Measurements from ENCODE around the gene AQP2.

AQP2 gene

DNA sequence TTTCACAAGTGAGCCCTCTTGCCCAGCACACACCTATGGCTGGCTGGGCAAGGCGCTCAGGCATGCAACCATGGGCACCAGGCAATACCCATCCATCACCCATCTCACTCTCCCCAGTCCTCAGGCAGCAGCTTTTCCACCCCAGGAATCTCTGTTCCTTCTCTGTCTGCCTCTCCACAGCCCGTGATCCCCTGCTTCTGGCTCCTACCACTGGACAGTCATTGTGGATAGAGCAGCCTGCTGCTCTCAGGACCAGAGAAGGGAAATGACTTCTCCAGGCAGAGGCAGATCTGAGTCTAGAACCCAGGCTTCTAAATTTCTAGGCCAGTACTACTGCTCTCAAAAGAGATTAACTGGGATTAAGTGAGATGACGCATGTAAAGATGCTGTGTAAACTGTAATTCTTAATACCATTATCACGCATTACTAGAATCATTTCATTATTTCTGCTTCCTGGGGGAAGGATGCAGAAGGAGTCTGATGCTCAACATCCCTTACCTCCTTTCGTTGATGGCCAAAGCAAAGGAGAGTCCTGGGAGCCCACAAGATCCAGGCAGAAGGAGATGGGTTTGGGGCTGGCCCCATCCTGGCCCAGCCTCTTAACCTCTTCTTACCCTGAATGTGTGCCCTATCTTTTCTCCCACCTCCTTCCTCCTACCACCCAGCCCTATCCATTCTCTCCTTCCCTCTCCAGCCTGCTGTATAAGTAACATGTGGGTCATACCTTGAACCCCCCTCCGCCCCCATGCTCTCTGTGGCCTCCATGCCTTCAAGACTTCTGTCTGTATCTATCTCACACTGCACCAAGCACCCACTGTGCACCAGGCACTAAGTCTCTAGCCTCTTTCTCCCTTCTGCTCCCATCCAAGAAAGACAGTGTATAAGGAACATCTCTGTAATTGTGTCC is 6.4 kb downstream of the AQP2 start:
- no peak for DNase-seq

DNA sequence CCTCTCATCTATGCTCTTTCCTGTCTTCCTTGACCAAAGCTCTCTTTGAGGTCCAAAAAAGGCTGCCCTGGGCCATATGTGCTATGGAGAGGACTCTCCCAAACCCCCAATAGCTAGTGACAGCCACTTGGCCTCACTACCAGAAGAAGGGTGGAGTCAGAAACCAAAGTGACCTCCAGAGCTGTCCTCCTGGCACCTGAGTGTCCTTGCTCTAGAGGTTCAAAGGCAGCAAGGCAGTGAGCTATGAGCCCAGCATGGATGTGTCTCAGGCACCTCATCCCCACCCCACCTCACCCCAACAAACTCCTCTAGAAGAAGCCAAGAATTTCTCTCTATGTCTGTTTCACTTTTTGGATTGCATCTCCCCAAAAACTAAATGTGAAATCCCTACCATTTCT is 7.0 kb downstream of the AQP2 start:
- no peak for DNase-seq

DNA sequence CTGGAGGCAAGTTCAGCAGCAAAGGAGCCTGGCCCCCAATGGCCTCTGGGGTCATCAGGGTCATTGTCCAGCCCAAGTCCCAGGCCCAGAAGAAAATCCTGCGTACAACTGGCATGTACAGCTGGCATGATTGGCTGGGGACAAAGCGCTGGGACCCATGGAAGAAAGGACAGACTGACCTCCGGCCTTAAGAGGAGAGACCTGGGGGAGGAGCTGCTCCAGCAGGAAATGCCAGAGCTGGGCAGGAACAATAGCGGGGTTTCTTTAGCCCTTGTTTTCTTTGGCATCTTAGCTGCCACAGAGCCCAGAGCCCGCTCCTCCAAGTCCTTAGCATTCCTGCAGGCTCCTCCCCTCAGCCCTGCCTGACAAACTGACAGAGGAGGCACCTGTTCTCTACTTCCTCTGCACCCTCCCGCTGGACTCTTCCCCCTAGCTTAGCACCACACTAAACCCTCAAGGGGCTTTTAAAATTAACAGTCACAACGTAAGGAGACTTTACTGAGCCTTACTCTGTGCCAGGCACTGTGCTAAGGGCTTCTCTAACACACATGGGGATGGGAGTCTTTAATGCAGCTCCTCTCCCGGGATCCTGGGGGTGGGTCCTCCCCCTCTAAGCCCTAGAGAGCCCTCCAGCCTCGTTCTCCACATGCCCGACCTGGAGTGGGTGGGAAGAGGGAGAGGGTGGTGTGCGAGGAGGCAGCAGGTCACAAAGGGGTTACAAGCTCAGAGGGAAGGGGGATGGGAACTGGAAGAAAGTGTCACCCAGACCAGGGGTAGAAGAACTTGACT is 9.3 kb downstream of the AQP2 start:
- DNase-seq, result no peak

DNA sequence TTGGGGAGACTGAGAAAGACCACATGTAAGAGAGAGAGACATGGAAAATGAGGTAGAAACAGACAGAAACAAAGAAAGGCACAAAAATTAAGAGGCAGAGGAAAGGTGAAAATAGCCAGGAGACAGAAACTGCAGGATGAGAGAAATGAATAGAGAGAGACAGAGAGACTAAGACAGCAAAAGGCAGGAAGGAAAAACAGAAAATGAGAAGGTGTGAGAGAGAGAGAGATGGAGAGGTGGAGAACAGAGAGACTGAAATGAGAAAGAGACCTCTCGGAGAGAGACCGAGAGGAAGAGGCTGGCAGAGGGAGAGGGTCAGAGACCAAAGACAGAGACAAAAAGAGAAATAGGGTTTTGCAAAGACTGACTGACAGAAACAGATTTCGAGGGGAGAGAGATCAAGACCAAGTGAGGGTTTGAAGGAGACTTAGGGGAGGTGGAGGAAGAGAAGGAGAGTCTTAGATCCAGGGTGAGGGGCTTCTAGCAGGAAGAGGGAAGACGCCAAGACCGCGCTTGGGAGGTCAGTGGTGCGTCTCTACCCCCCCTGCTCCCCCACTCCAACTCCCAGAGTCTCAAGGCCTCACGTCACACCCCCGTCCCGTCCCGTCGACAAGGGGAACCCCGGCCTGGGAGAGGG is 10.1 kb downstream of the AQP2 start:
- DNase-seq, result no peak

DNA sequence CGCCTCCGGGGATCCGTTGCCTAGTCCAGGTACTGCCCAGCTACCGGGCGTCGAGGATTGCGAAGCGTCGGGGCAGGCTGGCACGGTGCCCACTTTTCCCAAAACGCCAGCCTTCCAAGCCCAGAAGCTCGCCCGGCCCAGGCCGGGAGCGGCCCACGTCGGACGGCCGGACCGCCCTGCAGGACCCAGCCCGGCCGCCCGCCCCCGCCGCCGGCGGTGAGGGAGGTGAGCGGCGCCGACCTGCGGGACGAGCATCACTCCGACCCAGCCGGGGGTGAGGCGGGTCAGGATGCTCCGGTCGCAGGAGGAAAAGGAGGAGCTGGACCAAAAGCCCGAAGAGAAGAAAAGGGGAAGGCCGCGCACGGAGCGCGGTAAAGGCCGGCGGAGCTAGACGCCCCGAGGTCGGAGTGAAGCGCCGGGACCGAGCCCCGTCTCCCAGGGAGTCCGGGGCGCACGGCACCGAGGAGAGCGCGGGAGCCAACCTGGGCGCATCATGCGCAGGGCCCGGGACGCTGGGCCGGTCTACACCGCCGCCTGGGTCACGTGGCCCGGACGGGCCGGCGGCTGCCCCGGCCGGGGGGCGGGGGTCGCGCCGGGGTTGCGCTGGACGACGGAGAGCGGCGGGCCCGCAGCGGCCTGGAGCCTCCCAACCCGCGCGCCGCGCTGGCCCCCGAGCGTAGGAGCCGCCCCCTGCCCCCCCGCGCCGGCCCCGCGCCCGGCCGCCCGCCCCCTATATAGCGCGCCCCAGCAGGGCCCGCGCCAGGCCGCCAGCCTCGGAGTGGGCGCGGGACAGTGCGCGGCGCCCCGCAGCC is 10.8 kb downstream of the AQP2 start, which contains the start of gene AQP5:
TSS of gene AQP5 (plus strand) at position 762 of the 812 bp plus-strand sequence. CDS start 146 bp downstream, outside the sequence.
- no peak for DNase-seq

DNA sequence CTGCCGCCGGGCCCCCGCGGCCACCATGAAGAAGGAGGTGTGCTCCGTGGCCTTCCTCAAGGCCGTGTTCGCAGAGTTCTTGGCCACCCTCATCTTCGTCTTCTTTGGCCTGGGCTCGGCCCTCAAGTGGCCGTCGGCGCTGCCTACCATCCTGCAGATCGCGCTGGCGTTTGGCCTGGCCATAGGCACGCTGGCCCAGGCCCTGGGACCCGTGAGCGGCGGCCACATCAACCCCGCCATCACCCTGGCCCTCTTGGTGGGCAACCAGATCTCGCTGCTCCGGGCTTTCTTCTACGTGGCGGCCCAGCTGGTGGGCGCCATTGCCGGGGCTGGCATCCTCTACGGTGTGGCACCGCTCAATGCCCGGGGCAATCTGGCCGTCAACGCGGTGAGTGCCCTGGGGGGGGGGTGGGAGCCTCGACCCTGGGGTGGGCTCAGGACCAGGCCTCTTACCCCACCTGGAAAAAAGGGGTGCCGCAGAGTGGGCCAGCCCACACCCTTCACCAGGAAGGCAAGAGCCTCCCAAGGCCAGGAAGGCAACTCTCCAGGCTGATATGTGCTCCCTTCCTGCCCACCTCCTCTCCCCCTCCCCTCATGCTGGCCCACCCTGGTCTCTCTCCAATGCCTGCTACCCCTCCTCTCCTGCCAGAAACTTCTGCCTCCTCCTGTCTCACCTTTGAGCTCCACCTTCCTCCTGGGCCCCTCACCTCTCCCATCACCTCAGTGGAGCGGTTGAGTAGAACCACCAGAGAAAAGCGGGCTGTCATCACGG is 11.6 kb downstream of the AQP2 start:
- no peak for DNase-seq

DNA sequence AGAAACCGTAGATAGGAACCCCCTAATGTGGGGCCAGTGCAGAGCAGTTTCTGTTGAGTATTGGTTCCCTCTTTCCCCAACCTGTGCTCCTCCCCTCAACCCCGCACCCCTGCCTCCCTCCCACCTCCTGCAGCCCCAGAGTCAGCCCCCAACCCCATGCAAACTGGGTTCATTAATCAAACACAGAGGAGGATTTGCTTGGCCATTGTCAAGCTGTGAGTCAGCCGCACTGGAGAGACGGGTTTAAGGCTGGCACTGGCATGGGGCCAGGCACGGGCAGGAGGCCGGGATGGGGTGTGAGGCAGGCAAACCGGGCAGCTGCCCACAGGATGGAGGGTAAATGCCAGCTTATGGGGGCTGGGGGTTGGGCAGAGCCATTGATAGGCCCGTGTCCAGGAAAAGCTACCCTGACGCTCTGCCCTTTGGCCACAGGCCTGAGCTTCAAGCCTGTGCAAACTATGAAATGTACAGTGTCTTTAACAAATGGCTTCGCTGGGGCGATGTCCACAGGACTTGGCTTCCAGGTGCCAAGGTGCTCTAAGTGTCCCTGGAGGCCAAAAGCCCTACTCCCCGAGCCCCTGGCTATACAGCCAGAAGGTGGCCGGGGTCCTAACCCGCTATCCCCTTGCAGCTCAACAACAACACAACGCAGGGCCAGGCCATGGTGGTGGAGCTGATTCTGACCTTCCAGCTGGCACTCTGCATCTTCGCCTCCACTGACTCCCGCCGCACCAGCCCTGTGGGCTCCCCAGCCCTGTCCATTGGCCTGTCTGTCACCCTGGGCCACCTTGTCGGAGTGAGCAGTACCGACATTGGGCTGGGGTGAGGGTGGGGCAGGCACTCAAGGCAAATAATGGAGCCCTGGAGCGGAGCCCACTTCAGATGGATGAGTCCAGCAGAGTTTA is 12.6 kb downstream of the AQP2 start:
- DNase-seq, result no peak

DNA sequence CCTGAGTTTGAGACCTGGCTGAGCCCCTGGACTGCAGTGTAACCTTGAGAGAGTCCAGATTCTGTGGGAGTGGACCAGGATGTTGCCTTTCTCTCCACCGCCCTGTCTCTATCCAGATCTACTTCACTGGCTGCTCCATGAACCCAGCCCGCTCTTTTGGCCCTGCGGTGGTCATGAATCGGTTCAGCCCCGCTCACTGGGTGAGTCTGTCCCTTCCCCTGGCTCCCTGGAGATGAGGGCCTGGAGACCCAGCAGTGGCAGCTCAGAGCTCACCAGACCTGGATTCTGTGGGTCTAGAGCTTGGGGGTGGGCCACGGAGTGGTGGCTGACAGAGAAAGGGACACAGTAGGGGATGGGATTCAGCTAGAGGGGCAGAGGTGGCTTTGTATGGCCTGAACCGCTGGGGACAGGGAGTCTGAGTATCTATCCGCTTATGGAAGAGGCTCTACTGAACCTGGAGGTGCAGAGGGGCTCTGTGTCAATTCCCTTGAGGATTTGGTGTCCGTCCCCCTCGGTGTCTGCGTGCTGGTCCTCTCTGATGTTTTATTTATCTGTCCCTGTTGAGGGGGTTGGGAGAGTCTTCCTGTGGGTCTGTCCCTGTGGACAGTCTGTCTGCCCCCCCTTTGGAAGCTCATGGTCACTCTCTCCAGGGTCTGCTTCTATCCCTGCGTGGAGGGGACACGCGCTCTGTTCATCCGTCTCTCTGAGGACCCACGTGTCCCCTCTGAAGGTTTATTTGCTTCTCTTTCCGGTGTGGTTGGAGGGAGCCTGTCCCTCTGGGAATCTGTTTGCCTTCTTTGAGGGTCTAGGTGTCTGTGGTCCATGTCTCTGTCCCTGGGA is 13.7 kb downstream of the AQP2 start:
- no peak for DNase-seq

DNA sequence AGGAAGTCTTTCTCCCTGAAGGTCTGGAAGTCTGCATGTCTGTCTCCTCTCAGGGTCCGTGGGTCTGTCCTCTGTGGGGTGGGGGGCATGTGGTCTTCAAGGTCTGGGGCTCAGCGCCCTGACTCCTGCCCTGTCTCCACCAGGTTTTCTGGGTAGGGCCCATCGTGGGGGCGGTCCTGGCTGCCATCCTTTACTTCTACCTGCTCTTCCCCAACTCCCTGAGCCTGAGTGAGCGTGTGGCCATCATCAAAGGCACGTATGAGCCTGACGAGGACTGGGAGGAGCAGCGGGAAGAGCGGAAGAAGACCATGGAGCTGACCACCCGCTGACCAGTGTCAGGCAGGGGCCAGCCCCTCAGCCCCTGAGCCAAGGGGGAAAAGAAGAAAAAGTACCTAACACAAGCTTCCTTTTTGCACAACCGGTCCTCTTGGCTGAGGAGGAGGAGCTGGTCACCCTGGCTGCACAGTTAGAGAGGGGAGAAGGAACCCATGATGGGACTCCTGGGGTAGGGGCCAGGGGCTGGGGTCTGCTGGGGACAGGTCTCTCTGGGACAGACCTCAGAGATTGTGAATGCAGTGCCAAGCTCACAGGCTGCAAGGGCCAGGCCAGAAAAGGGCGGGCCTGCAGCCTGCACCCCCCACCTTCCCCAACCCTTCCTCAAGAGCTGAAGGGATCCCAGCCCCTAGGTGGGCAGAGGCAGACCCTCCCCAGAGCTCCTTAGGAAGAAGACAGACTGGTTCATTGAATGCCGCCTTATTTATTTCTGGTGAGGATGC is 14.5 kb downstream of the AQP2 start:
- DNase-seq, result no peak

DNA sequence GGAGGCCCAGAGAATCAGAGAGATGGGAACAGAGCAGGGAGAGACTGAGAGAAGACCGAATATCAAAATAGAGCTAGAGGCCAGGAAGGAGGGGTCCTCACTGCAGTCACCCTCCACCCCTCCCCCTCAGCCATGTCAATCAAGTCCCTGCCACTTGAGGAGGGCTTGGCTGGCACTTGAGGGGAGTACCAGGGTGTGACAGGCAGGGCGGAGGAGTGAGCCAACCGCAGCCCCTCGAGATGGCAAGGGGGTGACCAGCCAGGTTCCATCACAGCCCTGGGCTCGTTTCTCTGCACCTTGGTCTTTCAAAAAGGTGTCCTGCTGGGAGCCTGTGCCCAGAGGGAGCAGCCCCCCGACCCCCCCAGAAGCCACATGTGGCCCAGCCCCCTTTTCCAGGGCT is 15.3 kb downstream of the AQP2 start:
- DNase-seq, result no peak

DNA sequence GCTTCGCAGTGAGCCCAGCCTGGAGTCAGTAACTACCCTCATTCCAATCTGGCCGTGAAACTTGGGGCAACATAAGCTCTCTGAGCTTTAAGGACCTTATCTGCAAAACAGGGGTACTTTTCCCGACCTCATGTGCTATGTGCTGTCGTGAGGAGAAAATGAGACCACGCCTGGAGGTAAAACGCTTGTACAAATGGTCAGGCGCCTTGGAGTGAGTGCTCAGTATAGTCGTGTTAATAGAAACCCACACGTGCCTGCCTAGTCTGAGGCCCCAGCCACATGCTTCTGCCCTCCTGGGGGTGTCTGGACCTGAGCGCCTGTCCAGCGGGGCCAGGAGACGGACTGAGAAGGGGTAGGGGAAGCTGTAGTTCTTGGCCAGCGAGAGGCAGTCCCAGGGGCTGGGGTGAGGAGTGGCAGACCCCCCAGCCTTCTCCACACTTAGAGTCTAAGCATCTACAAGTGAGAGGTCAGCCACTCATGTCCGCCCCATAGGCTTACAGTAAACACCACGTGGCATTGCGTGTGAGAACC is 16.0 kb downstream of the AQP2 start:
- no peak for DNase-seq

DNA sequence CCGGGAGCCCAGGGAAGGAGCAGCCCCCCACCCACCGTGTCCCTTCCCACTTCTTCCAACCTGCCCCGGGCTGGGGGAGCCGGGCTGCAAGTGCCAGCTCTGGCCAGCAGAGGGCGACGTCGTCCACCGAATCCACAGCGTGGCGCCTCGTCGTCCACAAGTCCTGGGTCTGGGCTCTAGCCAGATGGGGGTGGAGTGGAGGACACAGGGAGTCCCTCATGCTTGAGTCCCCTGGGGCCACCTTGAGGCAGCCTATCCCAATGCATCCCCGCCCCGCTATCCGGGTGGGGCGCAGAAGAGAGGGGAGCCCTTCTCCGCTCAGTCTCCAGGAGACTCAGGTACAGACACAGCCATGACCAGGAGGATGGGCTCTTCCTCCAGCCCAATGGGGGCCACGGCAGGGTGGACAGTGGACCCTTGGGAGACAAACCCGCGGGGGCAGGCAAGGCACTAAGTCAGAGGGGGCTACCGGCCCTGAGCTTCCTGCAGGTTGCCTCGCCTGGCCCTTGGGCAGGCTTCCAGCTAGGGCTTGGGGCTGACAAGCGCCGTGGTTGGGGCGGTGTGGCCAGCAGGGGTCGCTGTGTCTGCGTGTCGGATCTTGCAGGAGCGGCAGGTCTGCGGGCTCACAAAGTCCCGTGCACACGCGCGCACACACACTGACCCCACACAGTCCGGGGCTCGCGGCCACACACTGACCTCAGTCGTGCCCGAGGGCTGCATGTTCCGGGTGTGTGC is 16.7 kb downstream of the AQP2 start:
- peak; percentile 75 for DNase-seq

DNA sequence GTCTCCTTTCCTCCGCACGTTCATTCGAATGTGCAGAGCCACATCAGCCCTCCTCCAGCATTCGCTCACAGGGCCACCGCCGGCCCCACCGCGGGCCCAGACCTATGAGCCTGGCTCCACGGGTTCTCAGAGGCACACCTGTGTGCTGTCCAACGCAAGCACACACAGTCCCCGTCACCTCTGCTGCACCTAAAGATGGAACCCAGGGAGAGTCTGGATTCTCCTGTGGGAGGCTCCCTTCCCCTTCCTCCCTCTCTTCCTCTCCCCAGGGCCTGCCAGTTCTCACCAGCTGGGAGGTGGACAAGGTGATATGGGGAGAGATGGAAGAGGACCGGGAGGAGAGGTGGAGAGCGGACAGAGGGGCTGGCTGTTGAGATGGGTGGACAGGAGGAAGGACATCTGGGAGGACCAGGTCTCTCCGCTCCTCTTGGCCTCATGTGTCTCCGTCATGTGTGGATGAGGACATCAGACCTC is 17.3 kb downstream of the AQP2 start:
- DNase-seq, result no peak

DNA sequence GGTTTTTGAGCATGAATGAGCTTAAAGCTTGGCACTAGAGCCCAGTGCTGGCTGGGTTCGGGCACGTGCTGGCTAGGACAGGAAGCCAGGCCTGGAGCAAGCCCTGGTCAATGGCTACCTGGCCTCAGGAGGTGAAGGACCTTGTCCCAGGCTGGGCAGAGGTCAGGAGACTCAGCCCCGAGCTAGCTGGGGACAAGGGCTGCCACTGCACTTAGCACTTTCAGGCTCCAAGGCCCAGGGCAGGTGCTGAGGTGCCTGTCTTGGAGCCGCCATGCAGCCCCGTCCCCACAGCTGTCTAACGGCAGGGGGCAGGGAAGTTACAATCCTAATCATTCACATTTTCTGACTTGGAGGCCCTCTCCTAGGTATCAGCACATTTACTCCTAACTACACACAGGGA is 17.9 kb downstream of the AQP2 start:
- DNase-seq, result no peak

DNA sequence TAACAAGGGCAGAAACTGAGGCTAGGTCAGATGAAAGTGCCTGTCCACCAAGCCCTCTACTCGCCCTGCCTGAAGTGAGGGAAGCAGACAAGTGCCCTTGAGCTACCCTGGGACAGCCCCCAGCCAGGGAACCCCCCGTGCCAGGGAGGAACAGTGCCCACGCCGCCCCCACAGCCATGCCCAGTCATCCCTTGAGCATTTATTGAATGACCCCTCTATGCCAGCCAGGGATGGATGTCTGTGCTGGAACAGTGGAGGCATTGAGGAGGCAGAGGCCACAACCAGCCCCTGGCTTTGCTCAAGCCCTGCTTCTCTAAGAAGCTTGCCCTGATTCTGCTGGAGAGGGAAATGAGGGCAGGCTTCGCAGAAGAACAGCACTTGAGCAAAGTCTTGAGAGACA is 18.5 kb downstream of the AQP2 start:
- no peak for DNase-seq

DNA sequence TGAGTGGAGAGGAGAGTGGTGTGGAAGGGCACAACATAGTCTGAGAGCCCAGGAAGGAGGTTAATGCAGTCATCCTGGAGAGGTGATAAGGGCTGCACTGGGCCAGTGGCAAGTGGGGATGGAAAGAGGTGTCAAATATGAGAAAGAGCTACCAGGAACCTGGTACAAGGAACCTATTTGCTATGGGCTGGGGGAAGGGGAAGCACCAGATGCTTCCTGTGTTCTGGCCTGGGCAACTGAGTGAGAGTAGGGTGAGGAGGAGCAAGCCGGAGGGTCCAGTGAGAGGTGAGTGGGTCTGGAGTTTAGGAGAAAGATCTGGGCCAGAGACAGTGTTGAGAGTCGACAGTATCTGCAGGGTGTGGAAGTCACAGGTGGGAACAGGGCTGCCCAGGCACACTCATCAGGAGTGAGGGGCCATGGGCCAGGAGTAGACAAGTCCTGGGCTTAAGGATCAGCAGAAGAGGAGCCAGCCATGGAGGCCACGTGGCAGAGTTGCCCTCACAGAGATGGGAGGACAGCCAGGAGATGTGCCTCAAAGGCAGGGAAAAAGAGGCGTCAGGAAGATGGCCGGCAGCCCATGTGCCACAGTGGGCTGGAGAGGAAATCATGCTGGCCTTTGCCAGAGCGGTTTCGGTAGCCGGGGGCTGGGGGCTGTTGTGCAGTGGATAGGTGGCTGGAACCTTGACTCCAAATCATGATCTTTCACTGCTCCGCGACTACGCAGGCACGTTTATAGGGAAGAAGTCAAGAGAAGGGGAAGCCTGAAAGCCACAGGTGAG is 19.3 kb downstream of the AQP2 start:
- DNase-seq, result no peak

DNA sequence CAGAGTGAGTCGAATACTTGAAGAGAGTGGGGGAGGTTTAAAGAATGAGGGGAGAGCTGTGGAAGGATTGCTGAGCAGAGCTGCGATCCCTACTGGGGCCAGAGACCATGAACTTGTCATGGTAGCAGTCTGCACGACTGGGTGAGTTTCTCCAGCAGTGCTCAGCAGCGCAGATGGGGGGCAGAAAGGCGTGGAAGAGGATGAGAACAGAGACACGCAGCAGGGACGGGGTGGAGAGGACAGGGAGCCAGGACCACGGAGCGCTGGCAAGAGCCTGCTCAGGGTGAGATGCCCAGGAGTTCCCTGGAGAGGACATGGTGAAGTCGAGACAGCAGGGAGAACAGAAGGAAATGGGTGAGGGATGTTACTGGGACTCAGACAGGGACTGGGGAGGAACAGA is 20.1 kb downstream of the AQP2 start:
- DNase-seq, result no peak

All from GDM1 (cell line).